HepG2 (cell line): ENCODE measurements around the gene KRTAP5-6. TPM values are rescaled to one million over a fixed set of nuclear protein-coding genes. Genes with fewer than 3 reads are reported as not detected.
A peak's percentile ranks its signal among the peaks of the same experiment; 100 is the strongest.

ENCODE experiments used
- CCDC6 ChIP-seq: sonication (generic); formaldehyde crosslinking; IDR thresholded peaks from 2 replicates; pipeline ENCODE4 v1.8.1; 2022; ENCODE audit warnings: mild to moderate bottlenecking, missing genetic modification reagents, moderate library complexity
- HINFP ChIP-seq: sonication (generic); formaldehyde crosslinking; IDR thresholded peaks from 2 replicates; pipeline ENCODE4 v1.4.0; 2020; ENCODE audit warnings: low read depth, mild to moderate bottlenecking, missing genetic modification reagents
- HOXA7 ChIP-seq: sonication (generic); formaldehyde crosslinking; IDR thresholded peaks from 2 replicates; pipeline ENCODE4 v1.8.1; 2022; ENCODE audit warnings: mild to moderate bottlenecking, missing genetic modification reagents, moderate library complexity
- KAT8 ChIP-seq: IDR thresholded peaks from 2 replicates; pipeline ENCODE4 v1.6.1; 2016; ENCODE audit warnings: missing genetic modification reagents, missing compliant biosample characterization
- KLF15 ChIP-seq: sonication (generic); formaldehyde crosslinking; IDR thresholded peaks from 2 replicates; pipeline ENCODE4 v1.8.1; 2023; ENCODE audit warnings: borderline replicate concordance, mild to moderate bottlenecking, inconsistent platforms, missing genetic modification reagents, mixed read lengths
- LRRFIP1 ChIP-seq: sonication (generic); formaldehyde crosslinking; conservative IDR thresholded peaks from 2 replicates; pipeline ENCODE4 v1.4.0; 2020; ENCODE audit warnings: missing genetic modification reagents
- MTF1 ChIP-seq: sonication (generic); formaldehyde crosslinking; IDR thresholded peaks from 2 replicates; pipeline ENCODE4 v1.5.0; 2020; ENCODE audit warnings: missing genetic modification reagents
- SAFB2 ChIP-seq: sonication (generic); formaldehyde crosslinking; IDR thresholded peaks from 2 replicates; pipeline ENCODE4 v1.5.1; 2020; ENCODE audit warnings: missing genetic modification reagents, low read depth, mild to moderate bottlenecking, borderline replicate concordance
- TAF15 ChIP-seq: fragments of 200-400 bp; formaldehyde crosslinking; IDR thresholded peaks from one replicate; pipeline ENCODE4 v1.6.1; 2018; ENCODE audit warnings: mild to moderate bottlenecking, low read depth, low read length; ENCODE audit not compliant: poor library complexity, severe bottlenecking
- ZBED4 ChIP-seq: sonication (generic); formaldehyde crosslinking; IDR thresholded peaks from 2 replicates; pipeline ENCODE4 v1.4.0; 2020; ENCODE audit warnings: missing genetic modification reagents, borderline replicate concordance
- ZNF253 ChIP-seq: sonication (generic); formaldehyde crosslinking; IDR thresholded peaks from 2 replicates; pipeline ENCODE4 v1.8.0; 2022; ENCODE audit warnings: mild to moderate bottlenecking, missing genetic modification reagents, borderline replicate concordance
- ZNF512B ChIP-seq: sonication (generic); formaldehyde crosslinking; IDR thresholded peaks from 2 replicates; pipeline ENCODE4 v1.5.1; 2020; ENCODE audit warnings: missing genetic modification reagents, mild to moderate bottlenecking, borderline replicate concordance
- ZNF614 ChIP-seq: IDR thresholded peaks from 2 replicates; pipeline ENCODE4 v1.6.1; 2018; ENCODE audit warnings: missing biosample characterization, missing genetic modification reagents, inconsistent platforms, borderline replicate concordance
- ZNF891 ChIP-seq: sonication (generic); formaldehyde crosslinking; IDR thresholded peaks from 2 replicates; pipeline ENCODE4 v1.5.0; 2020; ENCODE audit warnings: mild to moderate bottlenecking, missing genetic modification reagents
- polyA plus RNA-seq, 8 experiments: library from polyadenylated mRNA; depleted of rRNA in 3 of 8; stranded (reverse) in 7 of 8; unstranded in 1 of 8; fragments of >200 nt; fragmentation: Illumina TruSeq in 4 of 8; extraction: Trizol in 4 of 8; gene quantifications; 2 replicates each; pipeline versions ENCODE4 v1.2.1 to v1.2.3, GENCODE V29; 2011 to 2016; ENCODE audit warnings: low read depth in 4 of 8, missing spikeins in 1 of 8, mixed read lengths in 1 of 8; ENCODE audit not compliant: insufficient read depth in 1 of 8
- total RNA-seq, 5 experiments: library from RNA; depleted of rRNA; stranded (reverse); fragments of >200 nt; fragmentation: Illumina TruSeq; extraction: Trizol; gene quantifications; 2 replicates each; pipeline ENCODE4 v1.2.3, GENCODE V29; 2016; ENCODE audit warnings: low read depth in 1 of 5
- TF ChIP-seq, protein P1 (sequence below): sonication (generic); formaldehyde crosslinking; IDR thresholded peaks from 2 replicates; pipeline ENCODE4 v1.4.0; 2020; ENCODE audit warnings: mild to moderate bottlenecking, missing genetic modification reagents, borderline replicate concordance

Gene KRTAP5-6
- total and polyA plus RNA-seq, 2 of the 13 experiments (the other 11 are each of a cell fraction or from before 2014, with no cell fraction given) = not detected

DNA sequence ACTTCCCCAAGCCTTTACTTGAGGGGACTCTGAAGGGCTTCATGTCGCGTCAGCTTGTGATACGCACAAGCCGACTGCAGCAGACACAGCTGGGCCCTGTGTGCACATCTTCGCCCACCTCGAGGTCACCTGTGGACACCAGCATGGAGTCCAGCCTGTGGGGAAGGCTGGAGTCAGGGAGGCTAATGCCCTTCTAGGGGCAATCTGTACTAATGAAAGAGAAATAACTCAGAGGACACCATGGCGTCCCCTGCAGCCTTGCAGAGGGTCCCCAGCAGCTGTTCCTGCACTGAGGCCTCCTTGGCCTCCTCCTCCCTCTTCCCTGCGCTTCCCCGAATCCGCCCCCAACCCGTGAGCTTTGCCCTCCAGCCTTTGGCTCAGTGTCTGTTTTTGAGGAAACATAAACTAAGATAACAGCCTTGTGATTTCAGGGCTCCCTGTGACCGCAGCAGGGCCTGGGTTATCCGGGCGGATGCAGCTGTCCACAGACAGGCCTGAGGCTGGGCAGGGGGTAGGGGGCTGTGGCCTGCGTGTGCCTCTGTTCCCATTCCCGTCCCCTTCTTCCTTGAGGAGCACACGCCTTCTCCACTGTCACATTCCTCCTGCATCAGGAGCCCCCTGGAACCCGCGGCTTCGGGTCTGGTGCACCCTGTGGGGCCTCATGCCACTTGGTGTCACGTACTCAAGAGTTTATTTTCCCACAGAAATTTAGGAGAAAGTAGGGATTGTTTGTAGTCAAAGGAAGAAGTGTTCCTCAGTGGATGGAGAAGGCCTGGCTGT, 42.4 kb upstream of the KRTAP5-6 start (continued):
- TF ChIP-seq ZBED4 (CRISPR knock-in tag) (no peak), KAT8 (CRISPR knock-in tag) (peak; percentile 34; the same call in 1 of the 2 replicates), ZNF253 (CRISPR knock-in tag) (0 out of 2 replicates have a peak, but pooled peaks have one; percentile 32), LRRFIP1 (CRISPR knock-in tag) (no peak), SAFB2 (no peak), CCDC6 (CRISPR knock-in tag) (no peak), ZNF891 (CRISPR knock-in tag) (no peak), TAF15 (no peak), ZNF512B (no peak), KLF15 (CRISPR knock-in tag) (no peak), HOXA7 (CRISPR knock-in tag) (no peak), HINFP (0 out of 2 replicates have a peak, but pooled peaks have one; percentile 48), ZNF614 (CRISPR knock-in tag) (no peak), MTF1 (CRISPR knock-in tag) (no peak)
- TF ChIP-seq, protein P1, sequence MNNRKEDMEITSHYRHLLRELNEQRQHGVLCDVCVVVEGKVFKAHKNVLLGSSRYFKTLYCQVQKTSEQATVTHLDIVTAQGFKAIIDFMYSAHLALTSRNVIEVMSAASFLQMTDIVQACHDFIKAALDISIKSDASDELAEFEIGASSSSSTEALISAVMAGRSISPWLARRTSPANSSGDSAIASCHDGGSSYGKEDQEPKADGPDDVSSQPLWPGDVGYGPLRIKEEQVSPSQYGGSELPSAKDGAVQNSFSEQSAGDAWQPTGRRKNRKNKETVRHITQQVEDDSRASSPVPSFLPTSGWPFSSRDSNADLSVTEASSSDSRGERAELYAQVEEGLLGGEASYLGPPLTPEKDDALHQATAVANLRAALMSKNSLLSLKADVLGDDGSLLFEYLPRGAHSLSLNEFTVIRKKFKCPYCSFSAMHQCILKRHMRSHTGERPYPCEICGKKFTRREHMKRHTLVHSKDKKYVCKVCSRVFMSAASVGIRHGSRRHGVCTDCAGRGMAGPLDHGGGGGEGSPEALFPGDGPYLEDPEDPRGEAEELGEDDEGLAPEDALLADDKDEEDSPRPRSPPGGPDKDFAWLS (CRISPR knock-in tag) = no peak
